H1 (cell line): ENCODE data around the gene PITRM1. TPM values are rescaled to one million over a fixed set of nuclear protein-coding genes. Genes with fewer than 3 reads are reported as not detected.

Experiments
- CTCF ChIA-PET: fragments of 300-600 bp; sonication (Branson Sonifier 250); formaldehyde crosslinking; loops from one replicate; lab custom pipeline; 2021; ENCODE audit not compliant: partially characterized antibody; lab: Charles Lee
- POLR2A ChIA-PET: fragments of 300-600 bp; sonication (Branson Sonifier 250); formaldehyde crosslinking; loops from one replicate; lab custom pipeline; 2021; ENCODE audit warnings: inconsistent platforms; ENCODE audit not compliant: partially characterized antibody; lab: Charles Lee
- DNase-seq, 2 experiments: peaks; one replicate each; pipeline versions ENCODE4 v3.0.0 to v3.0.0-alpha.2; 2010 to 2022; ENCODE audit warnings: low spot score in 2 of 2, low read depth in 1 of 2, mixed read lengths in 1 of 2
- FAIRE-seq: peaks from 2 replicates; lab custom pipeline; 2011; peaks lifted over from hg19 to GRCh38; lab: Jason Lieb, UNC
- H2AFZ ChIP-seq: 2 replicates; pipeline ENCODE4 v1.8.1; 2012; ENCODE audit warnings: low read length, inconsistent platforms
- H2AK5ac ChIP-seq: 2 replicates; pipeline ENCODE4 v1.6.1; 2013; ENCODE audit warnings: low read depth, low read length
- H2BK120ac ChIP-seq: replicated peaks from 2 replicates; pipeline ENCODE3; 2013; ENCODE audit warnings: low read depth, low read length, inconsistent platforms
- H2BK12ac ChIP-seq: 2 replicates; pipeline ENCODE4 v1.6.1; 2013; ENCODE audit warnings: low read depth, low read length
- H2BK15ac ChIP-seq: 2 replicates; pipeline ENCODE4 v1.6.1; 2013; ENCODE audit warnings: low read length
- H2BK20ac ChIP-seq: 2 replicates; pipeline ENCODE4 v1.6.1; 2013; ENCODE audit warnings: low read length
- H2BK5ac ChIP-seq: 2 replicates; pipeline ENCODE4 v1.6.1; 2013; ENCODE audit warnings: low read depth, low read length
- H3K14ac ChIP-seq: 2 replicates; pipeline ENCODE4 v1.6.1; 2013; ENCODE audit warnings: inconsistent platforms; ENCODE audit not compliant: insufficient read length
- H3K18ac ChIP-seq: 2 replicates; pipeline ENCODE4 v1.6.1; 2013; ENCODE audit warnings: low read length; ENCODE audit errors: extremely low read depth
- H3K23ac ChIP-seq: 2 replicates; pipeline ENCODE4 v1.6.1; 2013; ENCODE audit warnings: inconsistent platforms; ENCODE audit not compliant: insufficient read length
- H3K23me2 ChIP-seq: 2 replicates; pipeline ENCODE4 v1.6.1; 2013; ENCODE audit warnings: low read depth, low read length
- H3K27ac ChIP-seq: 2 replicates; pipeline ENCODE4 v1.6.1; 2011; ENCODE audit warnings: low read depth, low read length, inconsistent platforms
- H3K27me3 ChIP-seq, 4 experiments: replicated peaks in 1 of 4; 1 replicate in 1 of 4; 2 replicates in 3 of 4; pipeline versions ENCODE4 v1.6.1 to v1.8.1; 2011 to 2013; ENCODE audit warnings: low read length in 3 of 4, mild to moderate bottlenecking in 3 of 4, inconsistent platforms in 2 of 4, mixed read lengths in 2 of 4, moderate library complexity in 1 of 4; ENCODE audit not compliant: control insufficient read depth in 3 of 4, insufficient read depth in 3 of 4; ENCODE audit errors: extremely low read depth in 1 of 4
- H3K36me3 ChIP-seq, 4 experiments: 2 replicates each; pipeline versions ENCODE4 v1.6.1 to v1.8.1; 2011 to 2013; ENCODE audit warnings: mild to moderate bottlenecking in 4 of 4, low read length in 3 of 4, moderate library complexity in 2 of 4, control low read depth in 1 of 4, inconsistent platforms in 1 of 4; ENCODE audit not compliant: insufficient read depth in 4 of 4, control insufficient read depth in 2 of 4
- H3K4ac ChIP-seq: replicated peaks from 2 replicates; pipeline ENCODE3; 2013; ENCODE audit warnings: low read length, low read depth, mixed read lengths, inconsistent platforms; ENCODE audit not compliant: insufficient read length
- H3K4me1 ChIP-seq, 4 experiments: replicated peaks in 1 of 4; 1 replicate in 1 of 4; 2 replicates in 3 of 4; pipeline versions ENCODE4 v1.6.1 to v1.8.1; 2011 to 2013; ENCODE audit warnings: low read length in 3 of 4, inconsistent platforms in 2 of 4, mixed read lengths in 1 of 4; ENCODE audit not compliant: insufficient read depth in 4 of 4, control insufficient read depth in 3 of 4
- H3K4me2 ChIP-seq, 2 experiments: 2 replicates each; pipeline versions ENCODE4 v1.6.1 to v1.8.1; 2011 to 2013; ENCODE audit warnings: low read depth in 2 of 2, low read length in 2 of 2, control low read depth in 1 of 2, inconsistent platforms in 1 of 2, mild to moderate bottlenecking in 1 of 2; ENCODE audit not compliant: insufficient read depth in 1 of 2
- H3K4me3 ChIP-seq, 4 experiments: fragments of 200-600, 300-600 bp in 1 of 4; sonication (generic), shearing (Covaris generic), sonication (Bioruptor Twin) in 1 of 4; 2 replicates each; pipeline versions ENCODE4 v1.5.1 to v1.8.1; 2011 to 2016; ENCODE audit warnings: low read length in 4 of 4, low read depth in 3 of 4, control low read depth in 2 of 4, inconsistent platforms in 2 of 4, mild to moderate bottlenecking in 2 of 4, mixed read lengths in 1 of 4, moderate library complexity in 1 of 4; ENCODE audit not compliant: insufficient read depth in 2 of 4; ENCODE audit errors: extremely low read depth in 1 of 4
- H3K56ac ChIP-seq: replicated peaks from 2 replicates; pipeline ENCODE3; 2013; ENCODE audit warnings: low read depth, mild to moderate bottlenecking, mixed read lengths, low read length, inconsistent platforms; ENCODE audit not compliant: insufficient read length
- H3K79me1 ChIP-seq: 2 replicates; pipeline ENCODE4 v1.6.1; 2013; ENCODE audit warnings: low read depth, low read length, control low read depth
- H3K79me2 ChIP-seq, 2 experiments: 2 replicates each; pipeline versions ENCODE4 v1.6.1 to v1.8.1; 2012 to 2013; ENCODE audit warnings: low read length in 2 of 2, mild to moderate bottlenecking in 2 of 2, inconsistent platforms in 1 of 2; ENCODE audit not compliant: insufficient read depth in 2 of 2, control insufficient read depth in 1 of 2
- H3K9ac ChIP-seq, 4 experiments: replicated peaks in 1 of 4; 1 replicate in 1 of 4; 2 replicates in 3 of 4; pipeline versions ENCODE4 v1.6.1 to v1.8.1; 2011 to 2013; ENCODE audit warnings: low read depth in 3 of 4, low read length in 3 of 4, control low read depth in 2 of 4, mild to moderate bottlenecking in 2 of 4, moderate library complexity in 2 of 4, inconsistent platforms in 1 of 4; ENCODE audit errors: extremely low read depth in 1 of 4
- H3K9me3 ChIP-seq, 2 experiments: 2 replicates each; pipeline versions ENCODE4 v1.6.1 to v1.8.1; 2012 to 2013; ENCODE audit warnings: mild to moderate bottlenecking in 2 of 2, moderate library complexity in 2 of 2, control low read depth in 1 of 2, inconsistent platforms in 1 of 2, low read depth in 1 of 2, low read length in 1 of 2, mixed read lengths in 1 of 2; ENCODE audit not compliant: insufficient read depth in 2 of 2
- H4K20me1 ChIP-seq, 2 experiments: replicated peaks in 1 of 2; 2 replicates each; pipeline versions ENCODE3 to v1.8.1; 2011 to 2013; ENCODE audit warnings: inconsistent platforms in 2 of 2, low read length in 2 of 2, mild to moderate bottlenecking in 1 of 2; ENCODE audit not compliant: insufficient read depth in 2 of 2, control insufficient read depth in 1 of 2
- H4K5ac ChIP-seq: 2 replicates; pipeline ENCODE4 v1.6.1; 2013; ENCODE audit warnings: low read length, low read depth, mixed read lengths, inconsistent platforms; ENCODE audit not compliant: insufficient read length
- H4K8ac ChIP-seq: 2 replicates; pipeline ENCODE4 v1.8.0; 2013; ENCODE audit warnings: mild to moderate bottlenecking, moderate library complexity, low read length, inconsistent platforms; ENCODE audit not compliant: insufficient read depth; ENCODE audit errors: extremely low read depth
- H4K91ac ChIP-seq: replicated peaks from 2 replicates; pipeline ENCODE3; 2013; ENCODE audit warnings: low read length, mixed read lengths, inconsistent platforms; ENCODE audit not compliant: insufficient read length
- BRCA1 ChIP-seq: IDR thresholded peaks from 2 replicates; pipeline ENCODE4 v1.6.1; 2012; ENCODE audit warnings: low read depth, low read length, improper control_type of control experiment
- CEBPB ChIP-seq: IDR thresholded peaks from 2 replicates; pipeline ENCODE4 v1.6.1; 2012; ENCODE audit warnings: low read depth, low read length
- JUN ChIP-seq: IDR thresholded peaks from 2 replicates; pipeline ENCODE4 v1.6.1; 2011; ENCODE audit warnings: low read depth, mild to moderate bottlenecking, improper control_type of control experiment, low read length
- POLR2AphosphoS5 ChIP-seq: IDR thresholded peaks from 2 replicates; pipeline ENCODE4 v1.6.1; 2011; ENCODE audit warnings: low read depth, low read length
- SAP30 ChIP-seq: fragments of 300-600 bp; sonication (generic); IDR thresholded peaks from 2 replicates; pipeline ENCODE4 v1.7.1; 2012; ENCODE audit warnings: low read length, moderate library complexity, mild to moderate bottlenecking, inconsistent platforms; ENCODE audit not compliant: insufficient read depth, insufficient replicate concordance
- SIX5 ChIP-seq: IDR thresholded peaks from 2 replicates; pipeline ENCODE4 v1.6.1; 2011; ENCODE audit warnings: mild to moderate bottlenecking, low read depth, low read length
- SP4 ChIP-seq: IDR thresholded peaks from 2 replicates; pipeline ENCODE4 v1.6.1; 2012; ENCODE audit warnings: low read length, inconsistent platforms
- WGBS, 2 experiments: shearing (Covaris generic) in 1 of 2; methylation state at CpG; one replicate each; pipeline versions ENCODE4 v1.1.6 to v1.1.7; 2013 to 2015; ENCODE audit warnings: low lambda C conversion rate in 2 of 2, mixed read lengths in 2 of 2, inconsistent platforms in 1 of 2, low coverage in 1 of 2, missing lambda C conversion rate in 1 of 2; ENCODE audit not compliant: insufficient replicate concordance in 2 of 2, insufficient coverage in 1 of 2, insufficient read length in 1 of 2; ENCODE audit errors: extremely low coverage in 1 of 2, missing lambda C conversion rate in 1 of 2; 5-methylcytosine and 5-hydroxymethylcytosine counted together
- polyA plus RNA-seq, 7 experiments: library from polyadenylated mRNA; depleted of rRNA in 3 of 7; stranded (reverse) in 5 of 7; unstranded in 2 of 7; fragments of >200 nt in 5 of 7; fragments of 200-250 nt in 2 of 7; gene quantifications; 1 replicate in 5 of 7; 2 replicates in 1 of 7; 4 replicates in 1 of 7; pipeline versions ENCODE4 v1.2.1 to v1.2.3, GENCODE V29; 2011 to 2013; ENCODE audit warnings: missing spikeins in 2 of 7, mixed read lengths in 2 of 7
- total RNA-seq: library from RNA; stranded (reverse); fragmentation: NEBNext Ultra II Directional; extraction: Animal tissue kit (Norgen Biotek cat#: 25700); gene quantifications from 2 replicates; pipeline ENCODE4 v1.2.1, GENCODE V29; 2021
- TF ChIP-seq, protein P1 (sequence below), 3 experiments: IDR thresholded peaks; 1 replicate in 2 of 3; 2 replicates in 1 of 3; pipeline versions ENCODE4 v1.5.1 to v1.6.1; 2011; ENCODE audit warnings: low read length in 3 of 3, mild to moderate bottlenecking in 3 of 3, inconsistent platforms in 2 of 3, low read depth in 1 of 3, moderate library complexity in 1 of 3; ENCODE audit not compliant: insufficient read depth in 1 of 3; ENCODE audit errors: control extremely low read depth in 1 of 3
- TF ChIP-seq, protein P2 (sequence below): IDR thresholded peaks from 2 replicates; pipeline ENCODE4 v1.6.1; 2012; ENCODE audit warnings: low read length, inconsistent platforms

PITRM1 gene
- total and polyA plus RNA-seq, 2 of the 8 experiments (the other 6 are each of a cell fraction or from before 2014, with no cell fraction given): 18.6 to 31.5 TPM

DNA sequence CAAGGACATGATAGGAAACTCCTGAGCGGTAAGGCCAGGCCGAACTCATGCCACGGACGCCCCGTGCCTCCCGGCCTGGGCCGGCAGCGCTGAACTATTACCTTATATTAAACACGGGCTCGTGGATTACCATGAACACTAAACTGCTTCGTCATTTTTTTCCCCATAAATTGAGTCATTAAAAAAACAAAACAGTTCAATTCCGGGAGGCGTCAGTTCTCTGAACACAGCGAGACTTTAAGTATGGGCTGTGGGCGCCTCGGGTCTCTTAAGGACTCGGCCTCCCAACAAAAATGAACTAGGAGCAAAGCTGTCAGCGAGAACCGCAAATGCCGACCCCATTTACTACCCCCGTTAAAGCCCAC is 519 bp downstream of the PITRM1 start:
- Histone ChIP-seq H3K27me3 (no peaks in the 10 kb centered on the region), H4K20me1 (peaks cover 0 to 5% of the 10 kb centered on the region in 2 experiments), H3K18ac (no peak overlapping the region), H3K27ac (no peak overlapping the region), H3K36me3 (0 out of 8 replicates have a peak, but pooled peaks cover 0 to 3% (median 2%) of the 10 kb centered on the region in 4 experiments), H2AK5ac (no peak overlapping the region), H3K23me2 (peaks cover 2% of the 10 kb centered on the region; the same call in 1 of the 2 replicates), H3K56ac (no peak overlapping the region), H4K91ac (no peak overlapping the region), H3K9me3 (no peaks in the 10 kb centered on the region), H4K8ac (no peak overlapping the region), H2AFZ (0 out of 2 replicates have a peak overlapping the region, but pooled peaks have one; percentile 40), H3K9ac (peak overlapping the region in 2 of 4 experiments; percentile 30 to 71; a peak in 4 of 7 replicates), H2BK15ac (no peak overlapping the region), H3K4me2 (peak overlapping the region; percentile 77 to 82), H2BK120ac (no peak overlapping the region), H3K79me2 (no peaks in the 10 kb centered on the region; a peak in 1 of 4 replicates), H2BK12ac (no peak overlapping the region), H3K14ac (no peak overlapping the region), H4K5ac (no peak overlapping the region), H3K4me3 (peak overlapping the region; percentile 60 to 77 (median 68)), H2BK20ac (no peak overlapping the region), H3K4me1 (peaks cover 0 to 7% (median 4%) of the 10 kb centered on the region in 4 experiments; a peak in 5 of 7 replicates), H2BK5ac (no peak overlapping the region), H3K23ac (no peak overlapping the region), H3K4ac (no peak overlapping the region), H3K79me1 (no peaks in the 10 kb centered on the region)
- no peak for DNase-seq
- WGBS, 2 experiments: 23% methylated on average over 21 of the region's 21 CpGs; no CpG with 5 or more reads in 1 of the 2 experiments
- POLR2A ChIA-PET: interaction anchor here (1.3 to 2.2 kb wide), 4 partner anchors 8 to 97 kb away, joined by 3 to 8 read pairs (median 6); no protein-coding TSS in a partner anchor
- CTCF ChIA-PET: no interaction called here
- no peak for FAIRE-seq
- TF ChIP-seq, protein P1, sequence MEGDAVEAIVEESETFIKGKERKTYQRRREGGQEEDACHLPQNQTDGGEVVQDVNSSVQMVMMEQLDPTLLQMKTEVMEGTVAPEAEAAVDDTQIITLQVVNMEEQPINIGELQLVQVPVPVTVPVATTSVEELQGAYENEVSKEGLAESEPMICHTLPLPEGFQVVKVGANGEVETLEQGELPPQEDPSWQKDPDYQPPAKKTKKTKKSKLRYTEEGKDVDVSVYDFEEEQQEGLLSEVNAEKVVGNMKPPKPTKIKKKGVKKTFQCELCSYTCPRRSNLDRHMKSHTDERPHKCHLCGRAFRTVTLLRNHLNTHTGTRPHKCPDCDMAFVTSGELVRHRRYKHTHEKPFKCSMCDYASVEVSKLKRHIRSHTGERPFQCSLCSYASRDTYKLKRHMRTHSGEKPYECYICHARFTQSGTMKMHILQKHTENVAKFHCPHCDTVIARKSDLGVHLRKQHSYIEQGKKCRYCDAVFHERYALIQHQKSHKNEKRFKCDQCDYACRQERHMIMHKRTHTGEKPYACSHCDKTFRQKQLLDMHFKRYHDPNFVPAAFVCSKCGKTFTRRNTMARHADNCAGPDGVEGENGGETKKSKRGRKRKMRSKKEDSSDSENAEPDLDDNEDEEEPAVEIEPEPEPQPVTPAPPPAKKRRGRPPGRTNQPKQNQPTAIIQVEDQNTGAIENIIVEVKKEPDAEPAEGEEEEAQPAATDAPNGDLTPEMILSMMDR (IDR thresholded peaks at IDR 0.05; ENCODE audit: control extremely low read depth in 1 of 3, insufficient read depth in 1 of 3, low read depth in 1 of 3, low read length in 3 of 3): no peak
- TF ChIP-seq JUN (no peak), BRCA1 (no peak), POLR2AphosphoS5 (no peak), SP4 (no peak), SAP30 (no peak), SIX5 (no peak), CEBPB (no peak)
- TF ChIP-seq, protein P2, sequence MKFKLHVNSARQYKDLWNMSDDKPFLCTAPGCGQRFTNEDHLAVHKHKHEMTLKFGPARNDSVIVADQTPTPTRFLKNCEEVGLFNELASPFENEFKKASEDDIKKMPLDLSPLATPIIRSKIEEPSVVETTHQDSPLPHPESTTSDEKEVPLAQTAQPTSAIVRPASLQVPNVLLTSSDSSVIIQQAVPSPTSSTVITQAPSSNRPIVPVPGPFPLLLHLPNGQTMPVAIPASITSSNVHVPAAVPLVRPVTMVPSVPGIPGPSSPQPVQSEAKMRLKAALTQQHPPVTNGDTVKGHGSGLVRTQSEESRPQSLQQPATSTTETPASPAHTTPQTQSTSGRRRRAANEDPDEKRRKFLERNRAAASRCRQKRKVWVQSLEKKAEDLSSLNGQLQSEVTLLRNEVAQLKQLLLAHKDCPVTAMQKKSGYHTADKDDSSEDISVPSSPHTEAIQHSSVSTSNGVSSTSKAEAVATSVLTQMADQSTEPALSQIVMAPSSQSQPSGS: no peak
